PFSK-1 (cell line): ENCODE measurements around the gene GFER.

Source experiments
- POLR2AphosphoS5 ChIP-seq: IDR thresholded peaks from 2 replicates; pipeline ENCODE4 v1.6.1; 2012; ENCODE audit warnings: low read depth, mild to moderate bottlenecking, control low read depth, low read length, moderate library complexity
- TAF1 ChIP-seq: IDR thresholded peaks from 2 replicates; pipeline ENCODE4 v1.6.1; 2012; ENCODE audit warnings: low read length, control low read depth, borderline replicate concordance; ENCODE audit not compliant: insufficient read depth

- TF ChIP-seq TAF1 (no peak), POLR2AphosphoS5 (no peak)
These were observed 1.6 kb downstream of the GFER start for GRCh38 chr16:1985466-1986150.
